Measurements from ENCODE around the gene BNIP1. TPM values are rescaled to one million over a fixed set of nuclear protein-coding genes. Genes with fewer than 3 reads are reported as not detected.

Gene BNIP1
- total and polyA plus RNA-seq, 3 donors from 2014 or later: 20.5 to 37.6 (median 21.4) TPM

GRCh38 chr5:173138707-173139106 lies 5.6 kb upstream of the BNIP1 start:
- no peaks in the 10 kb centered on the region for H3K27me3 ChIP-seq
- TF ChIP-seq, protein P1, sequence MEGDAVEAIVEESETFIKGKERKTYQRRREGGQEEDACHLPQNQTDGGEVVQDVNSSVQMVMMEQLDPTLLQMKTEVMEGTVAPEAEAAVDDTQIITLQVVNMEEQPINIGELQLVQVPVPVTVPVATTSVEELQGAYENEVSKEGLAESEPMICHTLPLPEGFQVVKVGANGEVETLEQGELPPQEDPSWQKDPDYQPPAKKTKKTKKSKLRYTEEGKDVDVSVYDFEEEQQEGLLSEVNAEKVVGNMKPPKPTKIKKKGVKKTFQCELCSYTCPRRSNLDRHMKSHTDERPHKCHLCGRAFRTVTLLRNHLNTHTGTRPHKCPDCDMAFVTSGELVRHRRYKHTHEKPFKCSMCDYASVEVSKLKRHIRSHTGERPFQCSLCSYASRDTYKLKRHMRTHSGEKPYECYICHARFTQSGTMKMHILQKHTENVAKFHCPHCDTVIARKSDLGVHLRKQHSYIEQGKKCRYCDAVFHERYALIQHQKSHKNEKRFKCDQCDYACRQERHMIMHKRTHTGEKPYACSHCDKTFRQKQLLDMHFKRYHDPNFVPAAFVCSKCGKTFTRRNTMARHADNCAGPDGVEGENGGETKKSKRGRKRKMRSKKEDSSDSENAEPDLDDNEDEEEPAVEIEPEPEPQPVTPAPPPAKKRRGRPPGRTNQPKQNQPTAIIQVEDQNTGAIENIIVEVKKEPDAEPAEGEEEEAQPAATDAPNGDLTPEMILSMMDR (IDR thresholded peaks at IDR 0.05): no peak
- no peak for TF ChIP-seq POLR2A (IDR thresholded peaks at IDR 0.05)
- H3K36me3 ChIP-seq (ENCODE audit: low read depth, missing control alignments): no peaks in the 10 kb centered on the region
- no peak overlapping the region for H3K27ac ChIP-seq
- no peaks in the 10 kb centered on the region for H3K4me1 ChIP-seq
- no peaks in the 10 kb centered on the region for H3K9me3 ChIP-seq
- DNase-seq: no peak
- intact Hi-C loops (cut with DNase I; ENCODE audit: low total_unique reads): no loop called here
- no peak overlapping the region for H3K4me3 ChIP-seq
- 89 to 94% methylated on average over 3 of the region's 3 CpGs for WGBS, 2 donors

GRCh38 chr5:173139631-173140030 lies 4.7 kb upstream of the BNIP1 start:
- DNase-seq: no peak
- WGBS, 2 donors: 89 to 90% methylated on average over 1 of the region's 1 CpG
- Histone ChIP-seq H3K27me3 (no peaks in the 10 kb centered on the region), H3K4me3 (no peak overlapping the region), H3K27ac (no peak overlapping the region), H3K4me1 (no peaks in the 10 kb centered on the region), H3K36me3 (ENCODE audit: low read depth, missing control alignments) (no peaks in the 10 kb centered on the region), H3K9me3 (no peaks in the 10 kb centered on the region)
- intact Hi-C loops (cut with DNase I; ENCODE audit: low total_unique reads): no loop called here
- TF ChIP-seq, protein P1 (IDR thresholded peaks at IDR 0.05): no peak
- TF ChIP-seq POLR2A (IDR thresholded peaks at IDR 0.05): no peak

- Histone ChIP-seq H3K27ac (no peak overlapping the region), H3K4me3 (no peak overlapping the region), H3K36me3 (ENCODE audit: low read depth, missing control alignments) (no peaks in the 10 kb centered on the region), H3K27me3 (no peaks in the 10 kb centered on the region), H3K4me1 (no peaks in the 10 kb centered on the region), H3K9me3 (no peaks in the 10 kb centered on the region)
- TF ChIP-seq, protein P1 (IDR thresholded peaks at IDR 0.05): no peak
- no peak for TF ChIP-seq POLR2A (IDR thresholded peaks at IDR 0.05)
- no peak for DNase-seq
- intact Hi-C loops (cut with DNase I; ENCODE audit: low total_unique reads): no loop called here
- WGBS, 2 donors: 59 to 87% methylated on average over 3 to 4 of the region's 4 CpGs
These were observed 3.6 kb upstream of the BNIP1 start for GRCh38 chr5:173140769-173141168.

GRCh38 chr5:173143567-173143966 lies 764 bp upstream of the BNIP1 start:
- WGBS, 2 donors: 49 to 77% methylated on average over 8 of the region's 8 CpGs
- intact Hi-C loops (cut with DNase I; ENCODE audit: low total_unique reads): no loop called here
- no peaks in the 10 kb centered on the region for H3K9me3 ChIP-seq
- H3K4me3 ChIP-seq: no peak overlapping the region
- H3K27me3 ChIP-seq: no peaks in the 10 kb centered on the region
- H3K36me3 ChIP-seq (ENCODE audit: low read depth, missing control alignments): no peaks in the 10 kb centered on the region
- H3K4me1 ChIP-seq: no peaks in the 10 kb centered on the region
- TF ChIP-seq POLR2A (IDR thresholded peaks at IDR 0.05): no peak
- TF ChIP-seq, protein P1 (IDR thresholded peaks at IDR 0.05): no peak
- DNase-seq: no peak
- H3K27ac ChIP-seq: no peak overlapping the region

DNA sequence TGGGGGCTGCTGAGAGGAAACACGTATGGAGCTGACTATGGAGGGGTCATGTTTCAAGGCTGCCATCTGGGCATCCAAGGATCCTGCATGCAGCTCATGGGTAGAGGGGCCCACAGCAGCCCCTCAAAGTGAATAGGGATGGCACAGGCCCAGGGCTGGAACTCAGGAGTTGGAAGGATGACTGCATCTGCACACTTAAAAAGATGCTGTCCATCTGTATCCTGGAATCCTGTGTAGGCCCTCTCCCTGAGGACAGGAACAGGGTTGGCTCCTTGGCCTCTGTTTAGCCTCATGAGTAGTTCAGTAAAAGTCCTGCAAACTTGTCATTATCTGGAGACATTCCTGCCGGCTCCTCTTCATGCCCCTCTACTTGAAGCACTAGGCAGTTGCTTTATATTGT lies 4.0 kb downstream of the BNIP1 start:
- Histone ChIP-seq H3K27ac (no peak overlapping the region), H3K36me3 (ENCODE audit: low read depth, missing control alignments) (no peaks in the 10 kb centered on the region), H3K4me3 (no peak overlapping the region), H3K27me3 (no peaks in the 10 kb centered on the region), H3K9me3 (no peaks in the 10 kb centered on the region), H3K4me1 (no peaks in the 10 kb centered on the region)
- WGBS, 2 donors: 56 to 64% methylated on average over 2 of the region's 2 CpGs
- intact Hi-C loops (cut with DNase I; ENCODE audit: low total_unique reads): no loop called here
- DNase-seq: no peak
- no peak for TF ChIP-seq POLR2A (IDR thresholded peaks at IDR 0.05)
- TF ChIP-seq, protein P1 (IDR thresholded peaks at IDR 0.05): no peak

Measured in testis (tissue), 3 donors.